Esophagus mucosa (tissue), 1 donor: ENCODE measurements around the gene CLDN25. TPM values are rescaled to one million over a fixed set of nuclear protein-coding genes. Genes with fewer than 3 reads are reported as not detected.
"Not testable (repeated sequence)": the region's sequence is repeated elsewhere in the genome, so short reads cannot be mapped to it uniquely, and the experiment has no call there.

ENCODE experiments used
- ATAC-seq: fragments of 200-7000 bp; cut with Tn5 transposase; one replicate; pipeline ENCODE4 v1.9.1; 2020
- total RNA-seq: library from RNA; stranded (reverse); gene quantifications from one replicate; pipeline ENCODE4 v1.2.4, GENCODE V29; 2023
- donor health status: DM: yes; HTN: yes; CAD: no.

Gene CLDN25
- total RNA-seq: not detected

DNA sequence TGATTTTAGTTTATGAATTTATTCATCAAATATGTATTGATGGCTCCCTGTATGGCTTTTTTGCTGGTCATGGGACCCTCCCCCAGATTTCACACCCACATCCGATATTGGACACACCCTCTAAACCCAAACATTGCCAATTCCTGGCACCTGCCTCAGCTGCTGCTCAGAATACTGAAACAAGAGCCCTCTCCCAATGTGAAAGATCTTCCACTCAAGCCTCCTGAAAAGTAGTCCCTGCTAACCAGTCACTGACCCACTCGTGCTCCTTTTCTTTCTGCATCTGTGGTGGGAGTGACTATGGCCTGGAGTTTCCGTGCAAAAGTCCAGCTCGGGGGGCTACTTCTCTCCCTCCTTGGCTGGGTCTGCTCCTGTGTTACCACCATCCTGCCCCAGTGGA is at the start of gene CLDN25:
CLDN25 (plus strand) TSS at position 301 of the 400 bp plus-strand sequence; CDS start at position 301, 0 bp downstream.
- no peak for ATAC-seq

- peak; percentile 53 for ATAC-seq
These were observed 48.5 kb upstream of the CLDN25 start for GRCh38 chr11:113730887-113731726.

DNA sequence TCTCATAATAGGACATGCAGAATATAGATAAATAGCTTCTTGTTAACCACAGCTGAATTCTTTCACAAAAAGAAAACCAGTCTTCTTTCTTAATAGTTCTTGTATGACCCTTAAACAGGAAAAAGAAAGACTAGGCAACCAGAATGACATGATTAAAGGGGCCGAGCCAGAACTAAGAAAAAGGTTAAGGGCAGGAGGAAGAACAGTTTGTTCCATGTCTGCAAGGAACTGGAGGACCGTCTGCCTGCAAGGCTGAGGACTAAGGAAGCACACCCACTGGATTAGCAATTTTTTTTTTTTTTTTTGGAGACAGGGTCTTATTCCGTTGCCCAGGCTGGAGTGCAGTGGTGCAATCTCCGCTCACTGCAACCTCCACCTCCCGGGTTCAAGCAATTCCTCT is 47.5 kb upstream of the CLDN25 start:
- ATAC-seq: no peak

GRCh38 chr11:113736323-113736722 is 43.3 kb upstream of the CLDN25 start:
- ATAC-seq: no peak

DNA sequence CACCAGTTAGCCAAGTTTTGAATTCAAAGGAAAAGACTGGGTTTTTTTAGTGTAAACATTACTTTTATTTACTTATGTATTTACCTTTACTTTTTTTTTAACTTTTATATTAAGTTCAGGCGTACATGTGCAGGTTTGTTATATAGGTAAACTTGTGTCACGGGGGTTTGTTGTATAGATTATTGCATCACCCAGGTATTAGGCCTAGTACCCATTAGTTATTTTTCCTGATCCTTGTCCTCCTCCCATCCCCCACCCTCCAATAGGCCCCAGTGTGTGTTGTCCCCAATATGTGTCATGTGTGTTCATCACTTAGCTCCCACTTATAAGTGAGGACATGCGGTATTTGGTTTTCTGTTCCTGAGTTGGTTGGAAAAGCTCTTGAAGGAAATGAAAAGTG is 26.7 kb upstream of the CLDN25 start:
- no peak for ATAC-seq

DNA sequence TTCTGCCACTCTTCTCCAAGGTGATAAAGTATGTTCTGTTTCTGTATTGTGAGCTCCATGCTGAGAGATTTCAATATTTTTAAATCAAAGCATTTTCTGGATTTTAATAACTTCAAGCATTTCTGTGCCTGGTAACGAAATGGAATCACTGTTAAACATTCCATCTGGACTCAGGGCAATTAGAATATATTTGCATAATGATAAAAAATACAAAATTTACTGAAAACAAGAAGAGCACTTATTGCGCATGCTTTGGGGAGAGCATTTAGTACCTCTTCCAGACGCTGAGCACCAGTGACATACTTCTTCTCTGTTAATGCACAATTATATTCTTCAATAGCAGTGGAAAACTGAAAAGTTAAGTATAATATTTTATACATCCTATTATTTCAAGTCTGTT is 19.4 kb upstream of the CLDN25 start:
- ATAC-seq: no peak

DNA sequence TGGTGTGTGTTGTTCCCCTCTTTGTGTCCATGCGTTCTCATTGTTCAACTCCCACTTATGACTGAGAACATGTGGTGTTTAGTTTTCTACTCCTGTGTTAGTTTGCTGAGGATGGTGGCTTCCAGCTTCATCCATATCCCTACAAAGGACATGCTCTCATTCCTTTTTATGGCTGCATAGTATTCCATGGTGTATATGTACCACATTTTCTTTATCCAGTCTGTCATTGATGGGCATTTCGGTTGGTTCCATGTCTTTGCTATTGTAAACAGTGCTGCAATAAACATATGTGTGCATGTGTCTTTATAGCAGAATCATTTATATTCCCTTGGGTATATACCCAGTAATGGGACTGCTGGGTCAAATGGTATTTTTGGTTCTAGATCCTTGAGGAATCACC is 16.6 kb upstream of the CLDN25 start:
- ATAC-seq: not testable (repeated sequence)

DNA sequence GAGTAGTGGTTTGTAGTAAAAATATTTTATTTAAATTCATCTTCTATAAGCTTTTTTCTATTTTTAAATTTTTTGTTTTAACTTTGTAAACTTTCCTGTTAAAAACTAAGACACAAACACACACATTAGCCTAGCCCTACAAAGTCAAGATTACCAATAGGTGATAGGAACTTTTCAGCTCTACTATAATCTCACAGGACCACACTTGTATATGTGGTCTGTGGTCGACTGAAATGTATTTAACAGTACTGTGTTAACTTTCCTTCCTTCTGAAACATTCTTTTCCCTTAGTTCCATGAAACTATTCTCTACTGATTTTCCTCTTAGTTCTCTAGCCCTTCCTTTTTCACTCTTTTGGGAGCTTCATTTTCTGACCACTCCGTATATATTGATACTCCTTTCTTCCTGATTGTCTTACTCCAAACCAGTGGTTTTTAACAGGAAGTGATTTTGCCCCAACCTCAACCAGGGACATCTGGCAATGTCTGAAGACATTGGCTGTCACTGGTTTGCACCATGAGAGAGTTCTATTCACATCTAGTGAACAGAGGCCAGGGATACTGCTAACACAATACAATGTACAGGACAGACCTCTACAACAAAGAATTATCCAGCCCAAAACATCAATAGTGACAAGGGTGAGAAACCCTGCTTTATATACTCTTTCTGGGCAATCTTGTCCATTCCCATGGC is 14.9 kb upstream of the CLDN25 start:
- no peak for ATAC-seq

GRCh38 chr11:113771964-113772363 is 7.6 kb upstream of the CLDN25 start:
- ATAC-seq: no peak

DNA sequence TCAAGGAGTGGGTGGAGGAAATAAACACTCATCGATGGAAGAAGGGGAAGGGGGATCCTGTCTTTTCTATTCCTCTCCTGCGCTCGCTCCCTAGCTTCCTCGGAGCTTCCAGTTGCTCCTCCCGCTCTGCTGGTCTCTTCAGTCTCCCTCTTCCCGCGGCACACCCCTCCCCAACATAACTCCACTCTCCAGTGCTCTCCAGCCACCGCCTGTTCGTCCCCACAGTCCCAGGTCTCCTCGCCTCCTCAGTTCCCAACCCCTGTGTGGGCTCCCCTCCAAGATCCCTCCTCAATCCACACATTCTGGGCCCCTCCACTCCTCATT is 6.5 kb upstream of the CLDN25 start:
- no peak for ATAC-seq

DNA sequence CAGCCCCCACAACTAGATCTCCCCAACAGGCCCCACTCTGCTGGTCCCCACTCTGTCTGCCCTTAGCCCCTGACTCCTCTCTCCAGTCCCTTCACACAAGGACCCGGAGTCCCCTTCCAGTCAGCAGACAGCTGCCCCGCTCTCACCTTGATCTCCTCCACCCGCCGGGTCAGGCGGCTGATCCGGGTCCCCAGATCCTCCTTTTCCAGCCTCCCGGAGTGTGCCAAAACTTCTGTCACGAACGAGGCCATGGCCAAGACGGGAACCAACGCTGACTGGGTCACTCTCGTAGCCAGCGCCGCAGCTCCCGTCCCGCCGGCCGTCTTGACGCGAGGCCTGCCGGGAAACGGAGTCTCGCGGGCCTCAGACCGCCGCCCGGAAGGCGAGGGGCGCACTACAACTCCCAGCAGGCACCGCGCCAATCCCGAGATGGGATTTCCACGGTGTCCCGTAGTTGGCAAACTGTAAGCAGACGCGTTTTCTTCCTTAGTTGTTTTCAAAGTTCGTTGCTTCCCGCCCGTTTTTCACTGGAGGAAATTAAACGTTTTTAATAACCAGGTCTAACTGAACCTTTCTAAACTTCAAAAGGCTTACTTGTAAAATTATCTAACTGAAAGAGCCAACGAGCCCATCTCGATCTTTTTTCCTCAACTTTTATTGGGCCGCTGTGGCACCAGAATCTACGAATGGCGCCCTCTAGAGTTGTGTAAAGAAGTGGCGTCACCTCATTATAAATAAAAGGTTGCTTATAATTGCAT is 6.0 kb upstream of the CLDN25 start, which contains the start of gene ZW10:
ZW10 (minus strand) TSS at position 277 of the 758 bp plus-strand sequence; CDS start at position 251, 26 bp downstream.
- ATAC-seq: peak; percentile 95

- no peak for ATAC-seq
These were observed 5.5 kb upstream of the CLDN25 start for GRCh38 chr11:113774174-113774503.

DNA sequence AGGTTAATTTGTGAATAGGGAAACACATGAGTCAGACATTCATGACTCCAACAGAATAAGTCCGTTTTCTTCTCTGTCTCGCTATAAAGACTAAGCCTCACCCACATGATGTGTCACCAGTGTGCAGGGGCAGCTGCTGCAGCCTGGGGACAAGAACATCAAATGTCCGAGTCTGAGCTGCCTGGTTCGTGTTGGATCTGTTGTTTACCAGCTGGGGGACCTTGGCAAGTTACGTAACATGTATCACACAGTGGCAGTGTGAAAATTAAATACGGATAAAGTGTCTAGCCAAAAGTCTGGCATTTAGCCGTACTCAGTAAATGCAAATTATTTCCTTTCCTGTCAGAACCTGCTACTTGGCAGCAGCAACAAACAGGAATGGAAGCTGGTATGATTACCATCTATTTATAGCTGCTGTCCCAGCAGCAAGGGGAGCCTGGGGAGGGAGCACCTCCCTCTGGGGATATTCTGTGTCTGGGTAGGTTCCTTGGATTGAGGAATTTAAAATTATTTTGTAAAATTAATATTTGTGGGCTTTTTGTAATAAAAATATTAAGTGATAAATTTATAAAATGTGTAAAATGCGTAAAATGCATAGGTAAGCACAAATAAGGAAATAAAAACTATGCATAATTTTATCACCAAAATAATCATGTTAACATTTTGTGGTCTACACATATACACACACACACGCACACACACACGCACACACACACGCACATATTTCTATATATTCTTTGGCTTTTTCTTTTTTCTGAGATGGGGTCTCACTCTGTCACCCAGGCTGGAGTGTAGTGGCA is 1.3 kb upstream of the CLDN25 start:
- peak; percentile 85 for ATAC-seq

- peak; percentile 41 for ATAC-seq
These were observed 2.1 kb downstream of the CLDN25 start for GRCh38 chr11:113781682-113782081.

DNA sequence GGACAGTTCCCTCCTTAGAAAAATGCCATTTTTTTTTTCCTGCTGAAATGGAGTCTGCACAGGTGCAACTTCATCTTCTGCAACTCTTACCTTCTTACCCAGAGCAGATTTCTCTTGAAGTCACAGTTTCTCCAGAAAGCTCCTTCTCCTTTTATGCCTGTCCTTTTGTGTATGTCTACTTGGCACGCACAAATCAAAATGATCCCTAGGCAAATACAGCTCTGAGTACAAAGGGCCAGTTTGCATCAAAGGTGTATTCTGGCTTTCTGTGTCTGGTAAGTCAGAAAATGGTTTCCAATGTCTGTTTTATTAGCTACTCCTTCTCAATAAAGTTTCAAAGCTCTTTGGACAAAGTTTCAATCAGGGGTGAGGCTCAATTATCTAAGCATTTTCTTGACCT is 2.5 kb downstream of the CLDN25 start:
- ATAC-seq: no peak

GRCh38 chr11:113789016-113789415 is 9.4 kb downstream of the CLDN25 start:
- not testable (repeated sequence) for ATAC-seq

DNA sequence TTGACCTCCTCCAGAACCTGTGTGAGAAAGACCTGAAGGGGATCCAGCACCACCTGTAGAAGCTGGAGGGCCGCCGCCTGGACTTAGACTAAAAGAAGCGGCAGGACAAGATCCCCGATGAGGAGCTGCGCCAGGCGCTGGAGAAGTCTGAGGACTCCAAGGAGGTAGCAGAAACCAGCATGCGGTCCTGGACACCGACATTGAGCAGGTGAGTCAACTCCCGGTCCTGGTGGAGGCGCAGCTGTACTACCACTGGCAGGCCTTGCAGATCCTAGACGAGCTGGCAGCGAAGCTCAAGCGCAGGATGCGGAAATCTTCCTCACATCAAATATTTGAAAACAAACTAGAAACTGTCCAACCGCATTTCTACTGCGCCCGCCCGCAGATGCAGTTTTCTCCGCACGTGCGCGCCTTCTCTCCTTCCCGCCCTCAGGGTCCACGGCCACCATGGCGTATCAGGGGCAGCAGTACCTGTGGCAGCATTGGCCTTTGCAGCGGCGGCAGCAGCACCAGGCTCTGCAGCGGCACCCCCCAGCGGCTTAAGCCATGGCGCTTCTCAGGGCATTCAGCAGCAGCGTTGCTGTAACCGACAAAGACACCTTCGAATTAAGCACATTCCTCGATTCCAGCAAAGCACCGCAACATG is 10.2 kb downstream of the CLDN25 start:
- no peak for ATAC-seq

- ATAC-seq: peak; percentile 86
These were observed 17.2 kb downstream of the CLDN25 start for GRCh38 chr11:113796663-113797259.

DNA sequence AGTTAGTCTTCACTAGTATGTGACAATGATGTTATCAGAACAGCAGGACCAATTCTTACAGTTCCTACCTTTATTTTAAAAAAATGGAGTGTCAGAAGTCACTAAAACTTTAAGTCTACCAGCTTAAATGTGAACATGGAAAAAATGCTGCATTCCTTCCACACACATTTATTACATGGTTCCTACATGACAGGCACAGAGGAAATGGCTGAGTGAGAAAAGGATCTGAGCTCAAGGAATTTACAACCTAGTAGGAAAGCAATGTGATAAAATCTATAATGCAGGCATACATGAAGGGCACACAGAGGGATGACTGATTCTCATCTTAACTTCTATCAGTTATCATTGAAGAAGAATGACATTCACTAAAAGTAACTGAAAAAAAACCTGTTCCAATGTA is 23.0 kb downstream of the CLDN25 start:
- ATAC-seq: no peak

GRCh38 chr11:113805640-113806039 is 26.0 kb downstream of the CLDN25 start:
- no peak for ATAC-seq

DNA sequence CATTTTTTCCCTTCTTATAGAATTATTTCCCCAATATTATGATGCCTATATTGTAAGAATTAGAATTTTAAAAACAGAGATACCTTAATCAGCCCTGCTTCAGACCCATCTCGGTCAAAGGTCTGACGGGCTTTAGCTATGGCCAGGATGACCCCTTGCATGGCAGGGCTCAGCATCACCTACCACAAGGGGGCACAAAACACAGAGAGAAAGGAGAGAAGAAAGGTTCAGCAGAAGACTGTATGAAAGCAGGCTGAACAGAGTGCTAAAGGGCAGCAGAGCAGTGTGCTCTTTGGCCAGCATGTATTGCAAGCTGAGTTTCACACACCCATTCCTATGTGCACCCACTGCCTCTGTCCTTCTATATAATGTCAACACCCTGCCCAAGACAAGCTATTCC is 26.8 kb downstream of the CLDN25 start:
- ATAC-seq: peak; percentile 25

DNA sequence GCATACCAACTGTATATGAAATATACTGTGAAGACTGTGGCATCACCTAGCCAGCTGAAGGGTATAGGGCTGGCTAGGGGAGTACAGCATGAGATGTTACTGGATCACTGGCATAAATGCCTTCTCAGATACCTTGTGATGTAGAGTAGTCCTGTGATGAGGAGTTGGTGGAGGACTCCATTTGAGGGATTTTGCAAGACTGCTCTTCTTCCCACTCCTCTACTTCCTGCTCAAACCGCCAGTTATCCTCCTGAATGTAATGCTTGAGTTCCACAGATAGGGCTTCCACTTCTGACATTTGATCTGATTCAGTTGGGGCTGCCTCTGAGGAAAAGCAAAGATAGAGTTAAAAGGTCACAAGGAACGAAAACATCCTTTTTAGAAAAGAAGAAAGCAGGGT is 29.3 kb downstream of the CLDN25 start:
- no peak for ATAC-seq
